Measurements from ENCODE around the gene TUBGCP4.

TUBGCP4 gene

GRCh38 chr15:43378601-43379000, 7.7 kb downstream of the TUBGCP4 start:
- no peak for TF ChIP-seq TAF1 (IDR thresholded peaks at IDR 0.05; ENCODE audit: borderline replicate concordance, insufficient read depth, low read length)
- TF ChIP-seq POLR2AphosphoS5 (IDR thresholded peaks at IDR 0.05; ENCODE audit: low read depth, low read length) = no peak
- TF ChIP-seq REST (IDR thresholded peaks at IDR 0.05; ENCODE audit: insufficient read depth in 1 of 2, low read depth in 2 of 2, low read length in 2 of 2) = no peak

- no peak for TF ChIP-seq TAF1 (IDR thresholded peaks at IDR 0.05; ENCODE audit: borderline replicate concordance, insufficient read depth, low read length)
- TF ChIP-seq SIN3A (IDR thresholded peaks at IDR 0.05; ENCODE audit: borderline replicate concordance, insufficient read depth, low read length) = no peak
- no peak for TF ChIP-seq POLR2AphosphoS5 (IDR thresholded peaks at IDR 0.05; ENCODE audit: low read depth, low read length)
- TF ChIP-seq REST (IDR thresholded peaks at IDR 0.05; ENCODE audit: insufficient read depth in 1 of 2, low read depth in 2 of 2, low read length in 2 of 2) = no peak
- no peak for TF ChIP-seq FOXP2 (optimal IDR thresholded peaks at IDR 0.05; ENCODE audit: borderline replicate concordance, extremely low read depth, extremely low read length, insufficient read depth)
Observed at GRCh38 chr15:43382310-43382709, 11.4 kb downstream of the TUBGCP4 start.

GRCh38 chr15:43383070-43383469, 12.2 kb downstream of the TUBGCP4 start:
- TF ChIP-seq SIN3A (IDR thresholded peaks at IDR 0.05; ENCODE audit: borderline replicate concordance, insufficient read depth, low read length) = no peak
- TF ChIP-seq POLR2AphosphoS5 (IDR thresholded peaks at IDR 0.05; ENCODE audit: low read depth, low read length) = no peak
- TF ChIP-seq FOXP2 (optimal IDR thresholded peaks at IDR 0.05; ENCODE audit: borderline replicate concordance, extremely low read depth, extremely low read length, insufficient read depth) = no peak
- no peak for TF ChIP-seq TAF1 (IDR thresholded peaks at IDR 0.05; ENCODE audit: borderline replicate concordance, insufficient read depth, low read length)
- no peak for TF ChIP-seq REST (IDR thresholded peaks at IDR 0.05; ENCODE audit: insufficient read depth in 1 of 2, low read depth in 2 of 2, low read length in 2 of 2)

GRCh38 chr15:43390723-43391122, 19.8 kb downstream of the TUBGCP4 start:
- TF ChIP-seq REST (IDR thresholded peaks at IDR 0.05; ENCODE audit: insufficient read depth in 1 of 2, low read depth in 2 of 2, low read length in 2 of 2) (no peak), TAF1 (IDR thresholded peaks at IDR 0.05; ENCODE audit: borderline replicate concordance, insufficient read depth, low read length) (no peak), SIN3A (IDR thresholded peaks at IDR 0.05; ENCODE audit: borderline replicate concordance, insufficient read depth, low read length) (no peak), POLR2AphosphoS5 (IDR thresholded peaks at IDR 0.05; ENCODE audit: low read depth, low read length) (no peak), FOXP2 (optimal IDR thresholded peaks at IDR 0.05; ENCODE audit: borderline replicate concordance, extremely low read depth, extremely low read length, insufficient read depth) (no peak)

GRCh38 chr15:43402255-43402654, 31.4 kb downstream of the TUBGCP4 start:
- TF ChIP-seq SIN3A (IDR thresholded peaks at IDR 0.05; ENCODE audit: borderline replicate concordance, insufficient read depth, low read length) (no peak), REST (IDR thresholded peaks at IDR 0.05; ENCODE audit: insufficient read depth in 1 of 2, low read depth in 2 of 2, low read length in 2 of 2) (no peak)
